ENCODE measurements around the gene INTS2. TPM values are rescaled to one million over a fixed set of nuclear protein-coding genes. Genes with fewer than 3 reads are reported as not detected.

Gene INTS2
- total RNA-seq, 2 experiments from 2014 or later = 8.5 to 8.7 TPM

DNA sequence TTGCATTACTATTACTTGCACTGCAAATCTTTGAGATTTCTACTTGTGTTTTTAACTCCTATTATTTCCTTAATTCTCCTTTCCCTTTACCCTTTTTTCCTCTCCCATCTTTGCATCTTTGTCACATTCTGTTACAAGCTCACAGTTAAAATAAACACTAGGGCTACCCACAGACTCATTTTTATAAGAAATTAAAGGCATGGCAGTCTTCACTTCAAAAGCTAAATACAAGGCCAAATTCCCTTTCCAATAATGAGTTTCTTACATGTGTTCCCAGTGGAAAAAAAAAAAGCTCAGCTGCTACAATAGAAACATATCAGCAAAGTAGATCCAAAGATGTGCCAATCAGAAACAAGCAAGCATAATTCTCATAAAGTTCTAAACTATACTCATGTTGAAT is 60.7 kb downstream of the INTS2 start:
- H3K36me3 ChIP-seq (ENCODE audit: insufficient read depth, low read length) = peaks cover 23% of the 10 kb centered on the region
- ChIA-PET POLR2A (no interaction called here), CTCF (no interaction called here)
- Mint-ChIP-seq H3K4me1 (ENCODE audit: low read depth) (peaks cover 23% of the 10 kb centered on the region), H3K36me3 (ENCODE audit: low read depth) (peaks cover 41% of the 10 kb centered on the region), H3K9me3 (no peaks in the 10 kb centered on the region), H3K4me3 (peak overlapping the region; percentile 51), H3K27me3 (no peaks in the 10 kb centered on the region), H3K27ac (no peak overlapping the region)
- H3K4me3 ChIP-seq (ENCODE audit: low read length) = no peak overlapping the region
- H3K9me3 ChIP-seq (ENCODE audit: control insufficient read depth in 1 of 2, insufficient read depth in 1 of 2, low read length in 2 of 2) = no peaks in the 10 kb centered on the region
- H3K27me3 ChIP-seq (ENCODE audit: control insufficient read depth in 1 of 2, insufficient read depth in 2 of 2, low read length in 2 of 2) = no peaks in the 10 kb centered on the region
- intact Hi-C loops (cut with DNase I, micrococcal nuclease) = loop anchor here in 1 of 2 experiments (2.0 to 10.0 kb wide), 2 partner anchors 60 to 1342 kb away; partner anchors contain the start of genes APPBP2 and INTS2
- TF ChIP-seq, protein P1, sequence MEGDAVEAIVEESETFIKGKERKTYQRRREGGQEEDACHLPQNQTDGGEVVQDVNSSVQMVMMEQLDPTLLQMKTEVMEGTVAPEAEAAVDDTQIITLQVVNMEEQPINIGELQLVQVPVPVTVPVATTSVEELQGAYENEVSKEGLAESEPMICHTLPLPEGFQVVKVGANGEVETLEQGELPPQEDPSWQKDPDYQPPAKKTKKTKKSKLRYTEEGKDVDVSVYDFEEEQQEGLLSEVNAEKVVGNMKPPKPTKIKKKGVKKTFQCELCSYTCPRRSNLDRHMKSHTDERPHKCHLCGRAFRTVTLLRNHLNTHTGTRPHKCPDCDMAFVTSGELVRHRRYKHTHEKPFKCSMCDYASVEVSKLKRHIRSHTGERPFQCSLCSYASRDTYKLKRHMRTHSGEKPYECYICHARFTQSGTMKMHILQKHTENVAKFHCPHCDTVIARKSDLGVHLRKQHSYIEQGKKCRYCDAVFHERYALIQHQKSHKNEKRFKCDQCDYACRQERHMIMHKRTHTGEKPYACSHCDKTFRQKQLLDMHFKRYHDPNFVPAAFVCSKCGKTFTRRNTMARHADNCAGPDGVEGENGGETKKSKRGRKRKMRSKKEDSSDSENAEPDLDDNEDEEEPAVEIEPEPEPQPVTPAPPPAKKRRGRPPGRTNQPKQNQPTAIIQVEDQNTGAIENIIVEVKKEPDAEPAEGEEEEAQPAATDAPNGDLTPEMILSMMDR (IDR thresholded peaks at IDR 0.05) = no peak
- ATAC-seq (ENCODE audit: poor library complexity) (no peak), DNase-seq (no peak)
- H3K4me1 ChIP-seq (ENCODE audit: insufficient read depth, low read length) = peaks cover 8% of the 10 kb centered on the region
- no peak overlapping the region for H3K27ac ChIP-seq (ENCODE audit: low read depth in 1 of 2, low read length in 2 of 2)

DNA sequence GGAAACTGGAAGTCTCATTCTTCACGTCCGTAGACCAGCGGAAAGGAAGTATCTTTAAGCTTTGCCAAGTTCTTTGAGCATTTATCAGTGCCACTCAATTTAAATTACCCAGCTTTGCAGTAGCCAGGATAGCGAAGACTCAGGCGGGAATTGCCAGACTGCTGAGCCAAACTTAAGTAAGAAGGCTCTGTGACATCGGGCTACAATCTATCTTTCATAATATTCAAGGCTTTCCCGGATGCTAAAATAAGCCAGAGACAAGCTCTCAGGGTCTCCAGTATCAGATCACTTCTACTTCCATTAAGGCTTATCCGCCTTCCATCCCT is 64.0 kb downstream of the INTS2 start:
- TF ChIP-seq, protein P1 (IDR thresholded peaks at IDR 0.05) = no peak
- peak; percentile 18 for ATAC-seq (ENCODE audit: poor library complexity)

DNA sequence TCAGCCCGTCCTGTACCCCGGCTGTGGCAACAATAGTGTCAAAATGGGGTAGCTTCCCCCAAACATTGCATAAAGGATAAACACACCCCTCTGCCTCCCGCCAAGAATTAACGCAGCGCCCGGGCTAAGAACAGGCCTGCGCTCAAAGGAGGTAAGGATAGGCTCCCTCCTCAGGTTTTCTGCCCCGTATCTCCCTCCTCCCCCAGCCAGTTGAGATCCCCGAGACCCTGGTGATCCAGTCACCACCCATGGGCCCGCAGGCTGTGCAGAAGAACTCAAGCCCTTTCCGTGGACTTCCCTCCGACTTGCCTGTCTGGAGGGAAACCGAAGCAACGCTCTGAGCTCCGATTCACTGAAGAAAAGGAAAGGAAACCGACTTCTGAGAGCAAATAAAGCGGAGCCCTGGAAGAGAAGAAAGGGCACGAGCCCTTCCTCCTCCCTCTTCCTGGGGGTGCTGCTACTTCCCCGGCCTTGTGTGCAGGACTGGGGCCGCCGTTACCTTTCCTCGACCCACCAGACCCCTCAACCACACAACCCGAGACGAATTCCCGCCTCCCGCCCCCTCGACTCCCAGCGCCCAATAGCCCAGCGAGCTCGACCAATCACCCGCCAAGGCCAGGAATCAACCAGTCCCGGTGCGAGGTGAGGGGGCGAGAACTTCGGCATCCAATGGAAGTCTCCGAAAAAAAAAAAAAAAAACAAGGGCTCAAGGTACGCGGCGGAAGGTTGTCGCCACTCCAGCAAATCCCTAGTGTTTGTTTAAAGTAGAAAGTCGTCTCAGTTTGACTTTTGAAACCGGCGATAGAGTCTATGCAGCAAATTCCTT is 64.6 kb downstream of the INTS2 start, which contains the start of gene BRIP1:
Gene BRIP1, minus strand, starts transcription at position 554 of the 826 bp plus-strand sequence. CDS start 1,989 bp downstream, outside the sequence.
- POLR2A ChIA-PET = interaction anchor here (0.6 to 2.8 kb wide), 11 partner anchors 10 to 1471 kb away, joined by 3 to 18 read pairs (median 4); partner anchors contain the start of genes INTS2, PPM1D and USP32
- H3K4me1 Mint-ChIP-seq (ENCODE audit: low read depth) = peaks cover 31% of the 10 kb centered on the region
- Histone ChIP-seq H3K27ac (ENCODE audit: low read depth in 1 of 2, low read length in 2 of 2) (peak within 1 kb of the TSS; percentile 39 to 59), H3K4me3 (ENCODE audit: low read length) (peak within 1 kb of the TSS; percentile 77), H3K9me3 (ENCODE audit: control insufficient read depth in 1 of 2, insufficient read depth in 1 of 2, low read length in 2 of 2) (no peaks in the 10 kb centered on the region), H3K27me3 (ENCODE audit: control insufficient read depth in 1 of 2, insufficient read depth in 2 of 2, low read length in 2 of 2) (no peaks in the 10 kb centered on the region), H3K4me1 (ENCODE audit: insufficient read depth, low read length) (peaks cover 8% of the 10 kb centered on the region), H3K36me3 (ENCODE audit: insufficient read depth, low read length) (no peaks in the 10 kb centered on the region)
- intact Hi-C loops (cut with DNase I, micrococcal nuclease) = loop anchor here (2.0 to 10.0 kb wide), 3 partner anchors 64 to 1338 kb away; partner anchors contain the start of genes APPBP2 (in 1 of the 2), INTS2 (in 1 of the 2) and MED13 (in 1 of the 2)
- peak within 1 kb of the TSS; percentile 90 for H3K4me3 Mint-ChIP-seq
- no peaks in the 10 kb centered on the region for H3K9me3 Mint-ChIP-seq
- TF ChIP-seq, protein P1 (IDR thresholded peaks at IDR 0.05) = no peak
- peak within 1 kb of the TSS; percentile 87 for H3K27ac Mint-ChIP-seq
- H3K36me3 Mint-ChIP-seq (ENCODE audit: low read depth) = peaks cover 15% of the 10 kb centered on the region
- peak; percentile 73 to 94 (median 81) for DNase-seq
- no peaks in the 10 kb centered on the region for H3K27me3 Mint-ChIP-seq
- CTCF ChIA-PET = interaction anchor here (0.5 to 1.5 kb wide), 4 partner anchors 10 to 1349 kb away, joined by 3 to 5 read pairs (median 4); no protein-coding TSS in a partner anchor
- ATAC-seq (ENCODE audit: poor library complexity) = peak; percentile 96

More for the DNA sequence above, 64.0 kb downstream of the INTS2 start:
- H3K36me3 Mint-ChIP-seq (ENCODE audit: low read depth) = peaks cover 18% of the 10 kb centered on the region
- intact Hi-C loops (cut with DNase I, micrococcal nuclease) = loop anchor here (2.0 to 10.0 kb wide), 3 partner anchors 63 to 1339 kb away; partner anchors contain the start of genes APPBP2 (in 1 of the 2), INTS2 (in 1 of the 2) and MED13 (in 1 of the 2)
- CTCF ChIA-PET = interaction anchor here (0.5 to 1.5 kb wide), 4 partner anchors 9 to 1349 kb away, joined by 3 to 5 read pairs (median 4); no protein-coding TSS in a partner anchor
- Histone ChIP-seq H3K4me3 (ENCODE audit: low read length) (peak overlapping the region; percentile 77), H3K27ac (ENCODE audit: low read depth in 1 of 2, low read length in 2 of 2) (peak overlapping the region; percentile 39 to 59), H3K9me3 (ENCODE audit: control insufficient read depth in 1 of 2, insufficient read depth in 1 of 2, low read length in 2 of 2) (no peaks in the 10 kb centered on the region), H3K27me3 (ENCODE audit: control insufficient read depth in 1 of 2, insufficient read depth in 2 of 2, low read length in 2 of 2) (no peaks in the 10 kb centered on the region), H3K36me3 (ENCODE audit: insufficient read depth, low read length) (no peaks in the 10 kb centered on the region), H3K4me1 (ENCODE audit: insufficient read depth, low read length) (peaks cover 8% of the 10 kb centered on the region)
- peaks cover 31% of the 10 kb centered on the region for H3K4me1 Mint-ChIP-seq (ENCODE audit: low read depth)
- POLR2A ChIA-PET = interaction anchor here (1.0 to 2.8 kb wide), 8 partner anchors 9 to 1472 kb away, joined by 3 to 18 read pairs (median 6); partner anchors contain the start of genes INTS2 and USP32
- H3K9me3 Mint-ChIP-seq = no peaks in the 10 kb centered on the region
- H3K4me3 Mint-ChIP-seq = peak overlapping the region; percentile 90
- no peaks in the 10 kb centered on the region for H3K27me3 Mint-ChIP-seq
- H3K27ac Mint-ChIP-seq = peak overlapping the region; percentile 87
- no peak for DNase-seq
